GM18526 (cell line): ENCODE results near the gene NAA25.

ENCODE experiments used
- POLR2A ChIP-seq: IDR thresholded peaks from 3 replicates; pipeline ENCODE4 v1.6.1; 2011; ENCODE audit not compliant: insufficient read length; ENCODE audit errors: extremely low read depth

The NAA25 gene

GRCh38 chr12:112125250-112125999, 16.8 kb upstream of the NAA25 start, which contains the start of gene TRAFD1:
Gene TRAFD1 (plus strand): TSS chr12:112125560. CDS start chr12:112130523, 4,963 bp downstream.
- TF ChIP-seq POLR2A, result peak; percentile 99

GRCh38 chr12:112124918-112125249, 16.3 kb upstream of the NAA25 start:
- no peak for TF ChIP-seq POLR2A

GRCh38 chr12:112122823-112123690, 14.5 kb upstream of the NAA25 start:
- TF ChIP-seq POLR2A, result no peak

GRCh38 chr12:112121780-112122565, 13.4 kb upstream of the NAA25 start:
- no peak for TF ChIP-seq POLR2A

GRCh38 chr12:112117685-112118084, 9.1 kb upstream of the NAA25 start:
- no peak for TF ChIP-seq POLR2A

GRCh38 chr12:112116232-112117060, 7.9 kb upstream of the NAA25 start:
- TF ChIP-seq POLR2A, result peak; percentile 33

GRCh38 chr12:112115259-112116045, 6.9 kb upstream of the NAA25 start:
- no peak for TF ChIP-seq POLR2A

- no peak for TF ChIP-seq POLR2A
These were observed 4.0 kb upstream of the NAA25 start for GRCh38 chr12:112112409-112113133.

GRCh38 chr12:112111931-112112330, 3.3 kb upstream of the NAA25 start:
- TF ChIP-seq POLR2A, result no peak

GRCh38 chr12:112107306-112108201, 1.0 kb downstream of the NAA25 start:
- no peak for TF ChIP-seq POLR2A

GRCh38 chr12:112105891-112106290, 2.7 kb downstream of the NAA25 start:
- no peak for TF ChIP-seq POLR2A
